BLaER1 (cell line): ENCODE data around the gene COMTD1.
A peak's percentile ranks its signal among the peaks of the same experiment; 100 is the strongest.

Source experiments
- H3K27ac ChIP-seq: shearing (Covaris generic); formaldehyde crosslinking; 2 replicates; pipeline ENCODE4 v1.8.1; 2022
- H3K27me3 ChIP-seq: shearing (Covaris generic); formaldehyde crosslinking; 2 replicates; pipeline ENCODE4 v1.8.1; 2022
- H3K36me3 ChIP-seq: shearing (Covaris generic); formaldehyde crosslinking; 2 replicates; pipeline ENCODE4 v1.8.1; 2022
- H3K4me1 ChIP-seq: shearing (Covaris generic); formaldehyde crosslinking; 2 replicates; pipeline ENCODE4 v1.8.1; 2022
- H3K4me2 ChIP-seq: shearing (Covaris generic); formaldehyde crosslinking; 2 replicates; pipeline ENCODE4 v1.8.1; 2022
- H3K4me3 ChIP-seq: shearing (Covaris generic); formaldehyde crosslinking; 2 replicates; pipeline ENCODE4 v1.8.1; 2022
- H3K9ac ChIP-seq: shearing (Covaris generic); formaldehyde crosslinking; 2 replicates; pipeline ENCODE4 v1.8.1; 2022
- H3K9me3 ChIP-seq: shearing (Covaris generic); formaldehyde crosslinking; 2 replicates; pipeline ENCODE4 v1.8.1; 2022
- H4K20me1 ChIP-seq: shearing (Covaris generic); formaldehyde crosslinking; 2 replicates; pipeline ENCODE4 v1.8.1; 2022
- Cebpa-rat ChIP-seq: shearing (Covaris generic); IDR thresholded peaks from 2 replicates; pipeline ENCODE4 v1.8.1; 2022

COMTD1 gene

DNA sequence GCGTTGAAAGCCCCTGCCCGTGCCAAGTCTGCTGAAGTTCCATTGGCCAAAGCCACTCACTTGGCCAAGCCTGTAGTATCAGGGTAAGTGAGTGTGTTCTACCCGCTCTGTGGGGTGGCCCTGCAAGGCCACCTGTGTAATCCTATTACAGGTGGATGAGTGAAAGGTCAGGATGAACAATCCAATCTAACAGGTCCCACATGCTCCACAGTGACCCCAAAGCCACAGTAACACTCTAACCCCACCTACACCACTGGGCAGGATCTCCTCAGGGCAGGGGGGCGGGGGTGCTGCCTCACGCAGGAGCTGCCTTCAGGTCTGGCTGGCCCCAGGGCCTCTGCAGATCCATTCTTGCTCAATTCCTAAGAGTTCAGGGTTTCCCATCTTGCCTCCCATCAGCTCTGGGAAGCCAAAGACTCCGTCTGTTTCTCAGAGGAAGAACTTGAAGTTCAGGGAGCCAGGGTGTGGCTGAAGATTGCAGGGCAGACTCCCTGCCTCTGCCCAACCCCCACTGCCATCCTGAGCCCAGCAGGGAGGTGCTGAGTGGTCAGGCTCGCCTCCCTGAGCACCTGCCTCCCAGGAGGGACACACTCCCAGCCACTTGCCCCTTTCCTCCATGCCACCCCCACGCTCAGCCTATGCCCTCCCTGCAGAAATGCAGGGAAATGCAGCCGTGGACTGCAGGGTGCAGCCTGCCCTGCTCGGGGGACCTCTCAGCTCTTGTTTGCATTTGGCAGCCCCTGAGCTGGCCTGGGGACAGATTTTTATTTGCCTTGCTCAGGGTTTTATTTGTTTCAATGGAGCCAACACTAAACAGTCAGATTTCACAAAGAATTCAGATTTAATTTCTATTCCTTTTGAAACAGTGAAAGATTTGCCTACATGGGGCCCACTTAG lies 9.8 kb upstream of the COMTD1 start:
- Histone ChIP-seq H3K36me3 (no peaks in the 10 kb centered on the region), H3K4me1 (peaks cover 26% of the 10 kb centered on the region), H4K20me1 (no peaks in the 10 kb centered on the region), H3K27ac (no peak overlapping the region), H3K4me3 (no peak overlapping the region), H3K9ac (no peak overlapping the region), H3K4me2 (no peak overlapping the region), H3K9me3 (no peaks in the 10 kb centered on the region), H3K27me3 (no peaks in the 10 kb centered on the region)
- no peak for TF ChIP-seq Cebpa-rat

GRCh38 chr10:75244487-75245353 lies 9.0 kb upstream of the COMTD1 start:
- H3K9me3 ChIP-seq: no peaks in the 10 kb centered on the region
- no peak overlapping the region for H3K4me2 ChIP-seq
- H3K9ac ChIP-seq: no peak overlapping the region
- no peak for TF ChIP-seq Cebpa-rat
- no peaks in the 10 kb centered on the region for H4K20me1 ChIP-seq
- no peaks in the 10 kb centered on the region for H3K27me3 ChIP-seq
- H3K4me1 ChIP-seq: peaks cover 27% of the 10 kb centered on the region
- no peaks in the 10 kb centered on the region for H3K36me3 ChIP-seq
- H3K4me3 ChIP-seq: no peak overlapping the region
- no peak overlapping the region for H3K27ac ChIP-seq

GRCh38 chr10:75243426-75243825 lies 7.7 kb upstream of the COMTD1 start:
- H3K4me1 ChIP-seq: peaks cover 27% of the 10 kb centered on the region
- no peaks in the 10 kb centered on the region for H3K27me3 ChIP-seq
- TF ChIP-seq Cebpa-rat: no peak
- no peak overlapping the region for H3K27ac ChIP-seq
- H3K9me3 ChIP-seq: no peaks in the 10 kb centered on the region
- H3K4me3 ChIP-seq: no peak overlapping the region
- H3K36me3 ChIP-seq: no peaks in the 10 kb centered on the region
- no peak overlapping the region for H3K4me2 ChIP-seq
- no peaks in the 10 kb centered on the region for H4K20me1 ChIP-seq
- H3K9ac ChIP-seq: no peak overlapping the region

DNA sequence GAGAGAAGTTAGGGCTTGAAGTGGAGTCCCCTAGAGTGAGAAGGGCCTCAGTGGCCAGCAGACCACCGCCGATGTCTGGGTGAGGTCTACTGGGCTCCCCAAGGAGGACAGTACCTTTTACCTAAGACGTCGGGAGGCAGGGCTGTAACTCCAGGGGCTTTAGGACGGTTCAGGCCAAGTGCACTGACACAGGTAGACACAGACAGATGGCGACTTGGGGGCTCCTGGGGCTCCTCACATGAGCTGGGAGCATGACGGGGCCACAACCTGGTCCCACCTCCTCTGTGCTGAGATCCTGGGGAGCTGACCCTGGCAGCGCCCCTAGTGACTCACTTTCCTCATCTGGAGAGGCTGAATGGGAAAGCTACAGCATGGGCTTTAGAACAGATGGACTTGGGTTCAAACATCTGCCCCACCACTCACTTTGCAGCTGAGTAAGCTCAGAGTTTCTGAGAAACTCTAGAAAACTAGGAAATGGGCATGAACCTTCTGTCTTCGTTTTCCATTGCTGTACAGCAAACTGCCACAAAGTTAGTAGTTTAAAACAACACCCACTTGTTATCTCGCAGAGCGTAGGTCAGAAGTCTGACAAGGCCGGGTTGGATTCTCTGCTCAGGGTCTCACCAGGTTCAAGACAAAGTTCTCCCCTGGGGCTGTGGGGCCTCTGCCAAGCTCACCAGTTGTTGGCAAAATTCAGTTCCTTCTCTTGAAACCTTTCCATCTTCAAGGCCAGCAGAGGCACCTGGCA lies 4.7 kb upstream of the COMTD1 start:
- no peak overlapping the region for H3K4me3 ChIP-seq
- no peaks in the 10 kb centered on the region for H4K20me1 ChIP-seq
- TF ChIP-seq Cebpa-rat: no peak
- 0 out of 2 replicates have a peak overlapping the region, but pooled peaks have one; percentile 24 for H3K9ac ChIP-seq
- peaks cover 19% of the 10 kb centered on the region for H3K4me1 ChIP-seq
- no peaks in the 10 kb centered on the region for H3K36me3 ChIP-seq
- H3K27me3 ChIP-seq: no peaks in the 10 kb centered on the region
- no peaks in the 10 kb centered on the region for H3K9me3 ChIP-seq
- H3K4me2 ChIP-seq: no peak overlapping the region; the same call in 1 of the 2 replicates
- no peak overlapping the region for H3K27ac ChIP-seq

GRCh38 chr10:75239096-75239790 lies 3.5 kb upstream of the COMTD1 start:
- H3K4me3 ChIP-seq: no peak overlapping the region
- H3K4me1 ChIP-seq: peaks cover 28% of the 10 kb centered on the region
- H3K4me2 ChIP-seq: no peak overlapping the region
- no peaks in the 10 kb centered on the region for H3K36me3 ChIP-seq
- H3K27me3 ChIP-seq: no peaks in the 10 kb centered on the region
- no peaks in the 10 kb centered on the region for H3K9me3 ChIP-seq
- H4K20me1 ChIP-seq: no peaks in the 10 kb centered on the region
- no peak overlapping the region for H3K9ac ChIP-seq
- H3K27ac ChIP-seq: no peak overlapping the region
- TF ChIP-seq Cebpa-rat: no peak

GRCh38 chr10:75238182-75239095 lies 2.7 kb upstream of the COMTD1 start:
- no peak for TF ChIP-seq Cebpa-rat
- H3K4me2 ChIP-seq: no peak overlapping the region
- H3K9me3 ChIP-seq: no peaks in the 10 kb centered on the region
- peaks cover 5% of the 10 kb centered on the region for H4K20me1 ChIP-seq
- H3K9ac ChIP-seq: no peak overlapping the region
- H3K4me1 ChIP-seq: peaks cover 34% of the 10 kb centered on the region
- peaks cover under 1% of the 10 kb centered on the region; the same call in 1 of the 2 replicates for H3K36me3 ChIP-seq
- no peak overlapping the region for H3K4me3 ChIP-seq
- H3K27me3 ChIP-seq: no peaks in the 10 kb centered on the region
- no peak overlapping the region for H3K27ac ChIP-seq

GRCh38 chr10:75236178-75236825 lies 545 bp upstream of the COMTD1 start:
- peak overlapping the region; percentile 100 for H3K4me2 ChIP-seq
- H3K9ac ChIP-seq: peak overlapping the region; percentile 47
- H3K36me3 ChIP-seq: peaks cover 22% of the 10 kb centered on the region
- H3K27me3 ChIP-seq: no peaks in the 10 kb centered on the region
- TF ChIP-seq Cebpa-rat: no peak
- H3K4me3 ChIP-seq: peak overlapping the region; percentile 82
- peaks cover 25% of the 10 kb centered on the region for H4K20me1 ChIP-seq
- H3K4me1 ChIP-seq: peaks cover 38% of the 10 kb centered on the region
- H3K27ac ChIP-seq: peak overlapping the region; percentile 32; the same call in 1 of the 2 replicates
- no peaks in the 10 kb centered on the region for H3K9me3 ChIP-seq
